Measurements from ENCODE around the gene IL17REL.

- TF ChIP-seq, protein P1, sequence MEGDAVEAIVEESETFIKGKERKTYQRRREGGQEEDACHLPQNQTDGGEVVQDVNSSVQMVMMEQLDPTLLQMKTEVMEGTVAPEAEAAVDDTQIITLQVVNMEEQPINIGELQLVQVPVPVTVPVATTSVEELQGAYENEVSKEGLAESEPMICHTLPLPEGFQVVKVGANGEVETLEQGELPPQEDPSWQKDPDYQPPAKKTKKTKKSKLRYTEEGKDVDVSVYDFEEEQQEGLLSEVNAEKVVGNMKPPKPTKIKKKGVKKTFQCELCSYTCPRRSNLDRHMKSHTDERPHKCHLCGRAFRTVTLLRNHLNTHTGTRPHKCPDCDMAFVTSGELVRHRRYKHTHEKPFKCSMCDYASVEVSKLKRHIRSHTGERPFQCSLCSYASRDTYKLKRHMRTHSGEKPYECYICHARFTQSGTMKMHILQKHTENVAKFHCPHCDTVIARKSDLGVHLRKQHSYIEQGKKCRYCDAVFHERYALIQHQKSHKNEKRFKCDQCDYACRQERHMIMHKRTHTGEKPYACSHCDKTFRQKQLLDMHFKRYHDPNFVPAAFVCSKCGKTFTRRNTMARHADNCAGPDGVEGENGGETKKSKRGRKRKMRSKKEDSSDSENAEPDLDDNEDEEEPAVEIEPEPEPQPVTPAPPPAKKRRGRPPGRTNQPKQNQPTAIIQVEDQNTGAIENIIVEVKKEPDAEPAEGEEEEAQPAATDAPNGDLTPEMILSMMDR (IDR thresholded peaks at IDR 0.05): no peak
- TF ChIP-seq POLR2A (IDR thresholded peaks at IDR 0.05): no peak
Observed at GRCh38 chr22:49976439-49977175, 36.0 kb downstream of the IL17REL start.
